ENCODE data around the gene RABL6.

The RABL6 gene

GRCh38 chr9:136825295-136826187, 17.8 kb downstream of the RABL6 start:
- DNase-seq (ENCODE audit: low read depth) = no peak

GRCh38 chr9:136826188-136826541, 18.4 kb downstream of the RABL6 start:
- no peak for DNase-seq (ENCODE audit: low read depth)
- H3K4me3 ChIP-seq (ENCODE audit: low read depth, low read length) = no peak overlapping the region
- TF ChIP-seq CTCF (IDR thresholded peaks at IDR 0.05; ENCODE audit: insufficient read depth, low read depth, low read length, missing control alignments) = no peak

More at GRCh38 chr9:136825295-136826187, 17.8 kb downstream of the RABL6 start:
- no peak for TF ChIP-seq CTCF (IDR thresholded peaks at IDR 0.05; ENCODE audit: insufficient read depth, low read depth, low read length, missing control alignments)
- no peak overlapping the region for H3K4me3 ChIP-seq (ENCODE audit: low read depth, low read length)

GRCh38 chr9:136826703-136827582, 19.2 kb downstream of the RABL6 start:
- no peak overlapping the region for H3K4me3 ChIP-seq (ENCODE audit: low read depth, low read length)
- TF ChIP-seq CTCF (IDR thresholded peaks at IDR 0.05; ENCODE audit: insufficient read depth, low read depth, low read length, missing control alignments) = no peak
- no peak for DNase-seq (ENCODE audit: low read depth)

GRCh38 chr9:136827794-136828473, 20.2 kb downstream of the RABL6 start:
- DNase-seq (ENCODE audit: low read depth) = no peak
- no peak for TF ChIP-seq CTCF (IDR thresholded peaks at IDR 0.05; ENCODE audit: insufficient read depth, low read depth, low read length, missing control alignments)

GRCh38 chr9:136828474-136829140, 20.9 kb downstream of the RABL6 start:
- H3K4me3 ChIP-seq (ENCODE audit: low read depth, low read length) = no peak overlapping the region
- TF ChIP-seq CTCF (IDR thresholded peaks at IDR 0.05; ENCODE audit: insufficient read depth, low read depth, low read length, missing control alignments) = no peak
- no peak for DNase-seq (ENCODE audit: low read depth)

More at GRCh38 chr9:136827794-136828473, 20.2 kb downstream of the RABL6 start:
- no peak overlapping the region for H3K4me3 ChIP-seq (ENCODE audit: low read depth, low read length)

GRCh38 chr9:136829412-136829811, 21.7 kb downstream of the RABL6 start:
- no peak for TF ChIP-seq CTCF (IDR thresholded peaks at IDR 0.05; ENCODE audit: insufficient read depth, low read depth, low read length, missing control alignments)
- H3K4me3 ChIP-seq (ENCODE audit: low read depth, low read length) = no peak overlapping the region
- no peak for DNase-seq (ENCODE audit: low read depth)
